CD14-positive monocyte (primary cell): Measurements from ENCODE around the gene TARBP1. TPM values are rescaled to one million over a fixed set of nuclear protein-coding genes. Genes with fewer than 3 reads are reported as not detected.

Experiments
- DNase-seq, 3 donors: peaks; one replicate each; pipeline ENCODE4 v3.0.0-alpha.2; 2011 to 2022
- H2AFZ ChIP-seq: 2 replicates; pipeline ENCODE4 v1.6.0; 2012; ENCODE audit warnings: mild to moderate bottlenecking, low read depth, low read length, inconsistent platforms; ENCODE audit not compliant: insufficient read depth, poor library complexity, severe bottlenecking
- H3K27ac ChIP-seq, 2 donors: 1 replicate in 1 of 2; 2 replicates in 1 of 2; pipeline ENCODE4 v1.5.1; 2012 to 2013; ENCODE audit warnings: low read length in 2 of 2, control low read depth in 1 of 2, inconsistent platforms in 1 of 2, low read depth in 1 of 2, mild to moderate bottlenecking in 1 of 2
- H3K27me3 ChIP-seq, 2 donors: one replicate each; pipeline versions ENCODE4 v1.6.0 to v1.6.1; 2011 to 2013; ENCODE audit warnings: low read length in 2 of 2; ENCODE audit not compliant: control insufficient read depth in 2 of 2, insufficient read depth in 2 of 2
- H3K36me3 ChIP-seq, 2 donors: replicated peaks in 1 of 2; 1 replicate in 1 of 2; 2 replicates in 1 of 2; pipeline versions ENCODE4 v1.5.1 to v1.6.1; 2012 to 2013; ENCODE audit warnings: low read length in 2 of 2, control low read depth in 1 of 2, inconsistent platforms in 1 of 2, mild to moderate bottlenecking in 1 of 2; ENCODE audit not compliant: insufficient read depth in 2 of 2, control insufficient read depth in 1 of 2
- H3K4me1 ChIP-seq, 2 donors: 1 replicate in 1 of 2; 2 replicates in 1 of 2; pipeline versions ENCODE4 v1.5.1 to v1.6.1; 2012 to 2013; ENCODE audit warnings: low read length in 2 of 2, control low read depth in 1 of 2, inconsistent platforms in 1 of 2, mild to moderate bottlenecking in 1 of 2, moderate library complexity in 1 of 2; ENCODE audit not compliant: insufficient read depth in 2 of 2, control insufficient read depth in 1 of 2
- H3K4me2 ChIP-seq: replicated peaks from 2 replicates; pipeline ENCODE3; 2012; ENCODE audit warnings: low read length, moderate library complexity, mild to moderate bottlenecking; ENCODE audit not compliant: poor library complexity, severe bottlenecking; ENCODE audit errors: extremely low read depth
- H3K4me3 ChIP-seq, 3 experiments: fragments of 200-600 bp in 1 of 3; sonication (generic) in 1 of 3; replicated peaks in 1 of 3; 1 replicate in 2 of 3; 2 replicates in 1 of 3; pipeline ENCODE4 v1.5.1; 2011 to 2013; ENCODE audit warnings: low read length in 3 of 3, mild to moderate bottlenecking in 3 of 3, control low read depth in 2 of 3, low read depth in 2 of 3, inconsistent platforms in 1 of 3, moderate library complexity in 1 of 3
- H3K79me2 ChIP-seq: 2 replicates; pipeline ENCODE4 v1.6.0; 2012; ENCODE audit warnings: mild to moderate bottlenecking, control low read depth, inconsistent platforms, low read length, moderate library complexity; ENCODE audit not compliant: insufficient read depth
- H3K9ac ChIP-seq: 2 replicates; pipeline ENCODE4 v1.6.0; 2017; ENCODE audit warnings: low read length, mild to moderate bottlenecking; ENCODE audit not compliant: insufficient read depth, poor library complexity, severe bottlenecking
- H3K9me3 ChIP-seq, 2 donors: replicated peaks in 1 of 2; 1 replicate in 1 of 2; 2 replicates in 1 of 2; pipeline versions ENCODE4 v1.5.1 to v1.6.1; 2012 to 2013; ENCODE audit warnings: low read length in 2 of 2, control low read depth in 1 of 2; ENCODE audit not compliant: control insufficient read depth in 1 of 2, insufficient read depth in 1 of 2
- H4K20me1 ChIP-seq: 2 replicates; pipeline ENCODE4 v1.6.0; 2012; ENCODE audit warnings: mild to moderate bottlenecking, low read length, control low read depth, moderate library complexity; ENCODE audit not compliant: insufficient read depth
- H3K27ac Mint-ChIP-seq, 7 donors: one replicate each; pipeline ENCODE4 v1.8.0; 2020; ENCODE audit warnings: mild to moderate bottlenecking in 7 of 7, mixed read lengths in 7 of 7, moderate library complexity in 6 of 7, inconsistent platforms in 2 of 7
- H3K27me3 Mint-ChIP-seq, 3 donors: one replicate each; pipeline ENCODE4 v1.8.0; 2021 to 2022; ENCODE audit warnings: low read depth in 3 of 3, mild to moderate bottlenecking in 3 of 3, mixed read lengths in 3 of 3, moderate library complexity in 3 of 3, inconsistent platforms in 1 of 3
- H3K36me3 Mint-ChIP-seq, 2 donors: one replicate each; pipeline ENCODE4 v1.8.0; 2020; ENCODE audit warnings: mixed read lengths in 2 of 2, inconsistent platforms in 1 of 2, mild to moderate bottlenecking in 1 of 2
- H3K4me1 Mint-ChIP-seq: one replicate; pipeline ENCODE4 v1.8.0; 2020; ENCODE audit warnings: mild to moderate bottlenecking, mixed read lengths
- H3K4me3 Mint-ChIP-seq, 2 donors: one replicate each; pipeline ENCODE4 v1.8.0; 2020; ENCODE audit warnings: mild to moderate bottlenecking in 2 of 2, mixed read lengths in 2 of 2, moderate library complexity in 1 of 2
- H3K9me3 Mint-ChIP-seq, 7 donors: one replicate each; pipeline ENCODE4 v1.8.0; 2020 to 2022; ENCODE audit warnings: mixed read lengths in 7 of 7, mild to moderate bottlenecking in 6 of 7, moderate library complexity in 6 of 7, inconsistent platforms in 2 of 7
- CTCF ChIP-seq: fragments of 200-600 bp; IDR thresholded peaks from one replicate; pipeline ENCODE4 v1.8.0; 2022; ENCODE audit warnings: antibody characterized with exemption, mild to moderate bottlenecking
- WGBS: methylation state at CpG from one replicate; pipeline ENCODE4 v1.1.5; 2013; ENCODE audit warnings: missing lambda C conversion rate; ENCODE audit not compliant: insufficient coverage; 5-methylcytosine and 5-hydroxymethylcytosine counted together
- intact Hi-C, 2 donors: fragments of 100-400 bp; cut with micrococcal nuclease; formaldehyde crosslinking; loops; one replicate each; pipeline versions ENCODE4 v1.15.0 to v1.15.1; 2023
- polyA plus RNA-seq, 3 donors: library from polyadenylated mRNA; depleted of rRNA in 1 of 3; unstranded in 2 of 3; stranded (reverse) in 1 of 3; fragments of 300-500 nt in 2 of 3; fragments of >200 nt in 1 of 3; fragmentation: Illumina TruSeq in 2 of 3; gene quantifications; 1 replicate in 2 of 3; 2 replicates in 1 of 3; pipeline ENCODE4 v1.2.3, GENCODE V29; 2012 to 2021

Gene TARBP1
- polyA plus RNA-seq, 3 donors: 1.4 to 30.9 (median 3.2) TPM

DNA sequence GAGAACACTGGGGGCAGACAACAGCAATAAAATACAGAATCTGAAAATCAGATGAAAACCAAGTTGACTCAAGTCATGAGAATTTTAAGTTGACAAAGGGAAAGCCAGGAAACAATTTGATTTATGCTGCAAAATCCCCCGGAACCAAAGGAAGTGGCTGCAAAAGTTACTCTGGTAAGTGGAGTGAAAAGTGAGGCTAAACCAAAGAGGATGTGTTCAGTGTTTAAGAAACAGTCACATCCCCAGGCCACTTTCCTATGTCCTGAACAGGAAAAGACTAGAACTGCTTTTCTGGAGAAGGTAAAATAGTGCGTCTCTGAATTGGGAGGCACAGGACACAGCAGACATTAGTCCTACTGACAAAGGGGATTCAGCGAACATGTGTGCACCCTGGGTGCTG lies 5.9 kb downstream of the TARBP1 start:
- Histone ChIP-seq H3K36me3 (peaks cover 0 to 5% of the 10 kb centered on the region in 2 donors), H3K9ac (no peak overlapping the region), H3K4me3 (no peak overlapping the region), H3K4me1 (peaks cover 34 to 38% of the 10 kb centered on the region in 2 donors), H3K4me2 (no peak overlapping the region), H3K79me2 (peaks cover 39% of the 10 kb centered on the region), H4K20me1 (no peaks in the 10 kb centered on the region), H3K27me3 (no peaks in the 10 kb centered on the region), H3K9me3 (no peaks in the 10 kb centered on the region), H2AFZ (peak overlapping the region; percentile 30), H3K27ac (no peak overlapping the region)
- peaks cover 0 to 2% (median 0%) of the 10 kb centered on the region in 7 donors for H3K9me3 Mint-ChIP-seq
- peaks cover 42% of the 10 kb centered on the region for H3K4me1 Mint-ChIP-seq
- H3K27me3 Mint-ChIP-seq: no peaks in the 10 kb centered on the region
- H3K4me3 Mint-ChIP-seq: no peak overlapping the region
- intact Hi-C loops: loop anchor here in 1 of 2 donors (10.0 kb wide), 1 partner anchor 148 kb away; no protein-coding TSS in a partner anchor
- DNase-seq: no peak
- TF ChIP-seq CTCF: no peak
- H3K36me3 Mint-ChIP-seq: peaks cover 15 to 16% of the 10 kb centered on the region in 2 donors
- 0% methylated on average over 2 of the region's 3 CpGs for WGBS
- peak overlapping the region in 2 of 7 donors; percentile 18 to 36 for H3K27ac Mint-ChIP-seq

- no peaks in the 10 kb centered on the region for H3K9me3 ChIP-seq
- H3K4me2 ChIP-seq: no peak overlapping the region
- Mint-ChIP-seq H3K4me1 (peaks cover 15% of the 10 kb centered on the region), H3K27ac (no peak overlapping the region), H3K27me3 (no peaks in the 10 kb centered on the region), H3K9me3 (no peaks in the 10 kb centered on the region), H3K4me3 (no peak overlapping the region), H3K36me3 (peaks cover 35 to 43% of the 10 kb centered on the region in 2 donors)
- no peaks in the 10 kb centered on the region for H4K20me1 ChIP-seq
- no peak for DNase-seq
- intact Hi-C loops: no loop called here
- TF ChIP-seq CTCF: no peak
- H3K27ac ChIP-seq: no peak overlapping the region
- H3K79me2 ChIP-seq: peaks cover 16% of the 10 kb centered on the region
- no peak overlapping the region for H2AFZ ChIP-seq
- H3K27me3 ChIP-seq: no peaks in the 10 kb centered on the region
- peaks cover 8 to 10% of the 10 kb centered on the region in 2 donors for H3K4me1 ChIP-seq
- no peak overlapping the region for H3K9ac ChIP-seq
- peaks cover 11 to 33% of the 10 kb centered on the region in 2 donors for H3K36me3 ChIP-seq
- H3K4me3 ChIP-seq: no peak overlapping the region
Measured at GRCh38 chr1:234469376-234469775, 9.6 kb downstream of the TARBP1 start.
